T47D (cell line): Measurements from ENCODE around the gene ANKMY2.
"Not testable (repeated sequence)": the region's sequence is repeated elsewhere in the genome, so short reads cannot be mapped to it uniquely, and the experiment has no call there.

Source experiments
- DNase-seq, 2 experiments: peaks; one replicate each; pipeline versions ENCODE4 v3.0.0 to v3.0.0-alpha.2; 2011 to 2012; ENCODE audit warnings: low read depth in 1 of 2, low spot score in 1 of 2
- JUND ChIP-seq: IDR thresholded peaks from 2 replicates; pipeline ENCODE4 v1.6.1; 2012; ENCODE audit warnings: low read depth
- in situ Hi-C: cut with HindIII; loops from 2 replicates; pipeline ENCODE4 v1.10.0; 2016; ENCODE audit warnings: low sequenced_read_pairs, low pct_unique_long_range_greater_than_20kb

The ANKMY2 gene

GRCh38 chr7:16645593-16646471 lies at the start of gene ANKMY2, which contains the start of gene BZW2:
ANKMY2 (minus strand) TSS chr7:16645754; CDS start chr7:16645573, 181 bp downstream.
BZW2 (plus strand) TSS chr7:16646181; CDS start chr7:16665444, 19,263 bp downstream.
- DNase-seq, result peak; percentile 97 to 99
- peak; percentile 82 for TF ChIP-seq JUND
- in situ Hi-C loops, result no loop called here

- in situ Hi-C loops, result no loop called here
- no peak for DNase-seq
- no peak for TF ChIP-seq JUND
Measured at GRCh38 chr7:16694806-16695205, 49.3 kb upstream of the ANKMY2 start.

- TF ChIP-seq JUND, result no peak
- DNase-seq, result no peak
- in situ Hi-C loops, result no loop called here
Measured at GRCh38 chr7:16693601-16694318, 48.2 kb upstream of the ANKMY2 start.

- DNase-seq, result no peak
- no peak for TF ChIP-seq JUND
- in situ Hi-C loops, result no loop called here
Measured at GRCh38 chr7:16691241-16691640, 45.7 kb upstream of the ANKMY2 start.

GRCh38 chr7:16688249-16688648 lies 42.7 kb upstream of the ANKMY2 start:
- peak in 1 of 2 experiments; percentile 23 for DNase-seq
- no peak for TF ChIP-seq JUND
- in situ Hi-C loops, result no loop called here

- DNase-seq, result no peak
- in situ Hi-C loops, result no loop called here
- no peak for TF ChIP-seq JUND
Measured at GRCh38 chr7:16685535-16685934, 40.0 kb upstream of the ANKMY2 start.

- TF ChIP-seq JUND, result no peak
- DNase-seq, result no peak
- in situ Hi-C loops, result no loop called here
Measured at GRCh38 chr7:16684935-16685334, 39.4 kb upstream of the ANKMY2 start.

GRCh38 chr7:16678645-16679566 lies 33.4 kb upstream of the ANKMY2 start:
- TF ChIP-seq JUND, result peak; percentile 48; the same call in 1 of the 2 replicates
- in situ Hi-C loops, result not testable (repeated sequence)
- DNase-seq, result peak in 1 of 2 experiments; percentile 85

GRCh38 chr7:16677978-16678494 lies 32.5 kb upstream of the ANKMY2 start:
- in situ Hi-C loops, result no loop called here
- TF ChIP-seq JUND, result no peak
- DNase-seq, result no peak

GRCh38 chr7:16675277-16675676 lies 29.7 kb upstream of the ANKMY2 start:
- in situ Hi-C loops, result no loop called here
- no peak for TF ChIP-seq JUND
- no peak for DNase-seq

GRCh38 chr7:16671811-16672210 lies 26.3 kb upstream of the ANKMY2 start:
- in situ Hi-C loops, result no loop called here
- TF ChIP-seq JUND, result no peak
- no peak for DNase-seq
